A673 (cell line): ENCODE results near the gene SLC7A6. TPM values are rescaled to one million over a fixed set of nuclear protein-coding genes. Genes with fewer than 3 reads are reported as not detected.

Experiments used
- BruUV-seq: library from RNA; stranded (reverse); fragments of 400-500 nt; replicated peaks from 2 replicates; lab custom pipeline; 2021; lab: Mats Ljungman, UMichigan
- CTCF ChIA-PET: fragments of 300-600 bp; sonication (Branson Sonifier 250); formaldehyde crosslinking; loops from one replicate; lab custom pipeline; 2022; ENCODE audit warnings: antibody characterized with exemption; lab: Charles Lee
- POLR2A ChIA-PET: fragments of 300-600 bp; sonication (Branson Sonifier 250); formaldehyde crosslinking; loops from one replicate; lab custom pipeline; 2022; ENCODE audit warnings: antibody characterized with exemption; ENCODE audit not compliant: low non-redundant PET; lab: Charles Lee
- DNase-seq: peaks from one replicate; pipeline ENCODE4 v3.0.0-alpha.2; 2015; ENCODE audit warnings: low spot score
- H3K27ac ChIP-seq: fragments of 200-600 bp; sonication (generic); 2 replicates; pipeline ENCODE4 v1.5.1; 2016; ENCODE audit warnings: mixed run types, low read depth, mild to moderate bottlenecking, mixed read lengths, antibody characterized with exemption, low read length; ENCODE audit not compliant: poor library complexity, severe bottlenecking
- H3K27me3 ChIP-seq: fragments of 200-600 bp; sonication (generic); replicated peaks from 2 replicates; pipeline ENCODE4 v1.6.1; 2017; ENCODE audit warnings: mixed run types, low read depth, mild to moderate bottlenecking, mixed read lengths, antibody characterized with exemption, low read length; ENCODE audit not compliant: insufficient read depth, poor library complexity
- H3K36me3 ChIP-seq: fragments of 200-600 bp; sonication (generic); 2 replicates; pipeline ENCODE4 v1.6.1; 2016; ENCODE audit warnings: mixed run types, mild to moderate bottlenecking, mixed read lengths, antibody characterized with exemption, low read length; ENCODE audit not compliant: insufficient read depth, poor library complexity, severe bottlenecking
- H3K4me1 ChIP-seq: fragments of 200-600 bp; sonication (generic); 2 replicates; pipeline ENCODE4 v1.6.1; 2017; ENCODE audit warnings: mixed run types, mild to moderate bottlenecking, mixed read lengths, antibody characterized with exemption, low read length; ENCODE audit not compliant: insufficient read depth, poor library complexity, severe bottlenecking
- H3K4me3 ChIP-seq: fragments of 200-600 bp; sonication (generic); 2 replicates; pipeline ENCODE4 v1.5.1; 2016; ENCODE audit warnings: low read depth, mixed run types, mild to moderate bottlenecking, mixed read lengths, low read length; ENCODE audit not compliant: poor library complexity, severe bottlenecking
- H3K9me3 ChIP-seq: fragments of 200-600 bp; sonication (generic); 2 replicates; pipeline ENCODE4 v1.6.1; 2016; ENCODE audit warnings: mixed run types, low read depth, mild to moderate bottlenecking, mixed read lengths, antibody characterized with exemption, low read length; ENCODE audit not compliant: poor library complexity, severe bottlenecking
- CTCF ChIP-seq: fragments of 300-800, 200-600 bp; sonication (generic); conservative IDR thresholded peaks from 2 replicates; pipeline ENCODE4 v1.5.1; 2017; ENCODE audit warnings: low read depth, mild to moderate bottlenecking, antibody characterized with exemption, low read length, moderate library complexity, mixed read lengths
- EZH2 ChIP-seq: fragments of 200-600 bp; sonication (generic); IDR thresholded peaks from 2 replicates; pipeline ENCODE4 v1.6.1; 2017; ENCODE audit warnings: borderline replicate concordance, low read depth, mild to moderate bottlenecking, mixed read lengths, antibody characterized with exemption, low read length; ENCODE audit not compliant: poor library complexity, severe bottlenecking
- intact Hi-C: fragments of 100-400 bp; cut with micrococcal nuclease; formaldehyde crosslinking; loops from one replicate; pipeline ENCODE4 v1.10.0; 2022; ENCODE audit not compliant: unreplicated experiment
- total RNA-seq: library from RNA; stranded (reverse); gene quantifications from 2 replicates; pipeline ENCODE4 v1.2.3, GENCODE V29; 2021

SLC7A6 gene
- total RNA-seq, 1 experiment from 2014 or later, result 58.7 TPM

GRCh38 chr16:68232335-68232734, 32.0 kb upstream of the SLC7A6 start:
- Histone ChIP-seq H3K27ac (no peak overlapping the region), H3K4me3 (no peak overlapping the region), H3K27me3 (no peaks in the 10 kb centered on the region), H3K4me1 (peaks cover 6% of the 10 kb centered on the region), H3K36me3 (no peaks in the 10 kb centered on the region), H3K9me3 (no peaks in the 10 kb centered on the region)
- POLR2A ChIA-PET, result no interaction called here
- CTCF ChIA-PET, result no interaction called here
- no peak for DNase-seq
- BruUV-seq, result no TSS peak
- no peak for TF ChIP-seq CTCF
- intact Hi-C loops, result no loop called here

DNA sequence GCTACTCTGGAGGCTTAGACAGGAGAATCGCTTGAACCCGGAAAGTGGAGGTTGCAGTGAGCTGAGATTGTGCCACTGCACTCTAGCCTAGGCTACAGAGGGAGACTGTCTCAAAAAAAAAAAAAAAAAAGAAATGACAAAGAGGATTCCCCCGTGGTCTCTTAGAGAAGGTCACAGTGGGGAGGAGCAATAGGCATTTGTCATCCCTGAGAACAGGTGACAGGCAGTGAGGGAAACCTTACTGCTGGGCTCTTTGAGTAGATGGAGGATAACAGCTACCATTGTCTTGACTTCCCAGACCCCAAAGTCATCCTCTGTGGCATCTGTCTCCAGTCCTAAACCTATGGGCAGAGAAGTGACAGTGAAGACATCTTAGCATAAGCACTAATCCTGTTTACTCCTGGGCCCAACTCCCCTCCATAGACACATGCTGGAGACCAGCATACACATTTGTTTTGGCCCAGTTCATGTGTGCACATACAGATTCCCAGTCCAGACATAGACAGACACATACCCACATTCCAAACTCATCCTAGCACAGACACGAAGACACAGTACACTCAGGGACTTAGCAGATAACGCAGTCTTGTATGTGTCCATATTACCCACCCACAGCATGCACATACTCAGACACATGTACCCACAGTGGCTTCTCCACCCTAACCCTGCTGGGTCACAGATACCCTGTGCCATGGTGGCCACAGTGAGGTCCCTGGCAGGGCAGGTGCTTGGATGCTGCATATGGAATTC, 31.1 kb upstream of the SLC7A6 start:
- POLR2A ChIA-PET, result no interaction called here
- intact Hi-C loops, result no loop called here
- no TSS peak for BruUV-seq
- no peaks in the 10 kb centered on the region for H3K9me3 ChIP-seq
- no peak for DNase-seq
- no peak overlapping the region for H3K4me3 ChIP-seq
- no peak for TF ChIP-seq CTCF
- no peak for TF ChIP-seq EZH2
- CTCF ChIA-PET, result no interaction called here
- H3K27ac ChIP-seq, result no peak overlapping the region
- peaks cover 9% of the 10 kb centered on the region for H3K4me1 ChIP-seq
- no peaks in the 10 kb centered on the region for H3K27me3 ChIP-seq
- H3K36me3 ChIP-seq, result no peaks in the 10 kb centered on the region

DNA sequence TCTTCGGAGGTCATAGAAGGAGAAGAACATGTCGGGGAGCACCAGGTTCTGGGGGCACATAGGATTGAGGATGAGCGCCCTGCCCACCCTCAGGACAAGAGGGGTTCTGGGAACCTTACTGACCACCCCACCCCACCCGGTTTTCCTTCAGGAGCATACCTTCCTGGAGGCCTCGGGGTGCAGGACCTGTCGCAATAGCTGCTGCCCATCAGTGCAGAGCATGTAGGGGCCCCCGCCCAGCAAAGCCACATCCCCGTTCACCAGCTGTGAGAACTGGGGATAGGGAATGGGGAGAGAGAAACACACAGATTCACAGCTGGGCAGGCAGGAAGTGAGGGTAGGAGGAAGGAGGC, 30.5 kb upstream of the SLC7A6 start:
- DNase-seq, result no peak
- Histone ChIP-seq H3K9me3 (no peaks in the 10 kb centered on the region), H3K36me3 (no peaks in the 10 kb centered on the region), H3K27ac (no peak overlapping the region), H3K4me1 (peaks cover 9% of the 10 kb centered on the region), H3K27me3 (no peaks in the 10 kb centered on the region), H3K4me3 (no peak overlapping the region)
- TF ChIP-seq CTCF (no peak), EZH2 (no peak)
- CTCF ChIA-PET, result interaction anchor here (0.5 to 0.6 kb wide), 2 partner anchors 69 to 252 kb away, joined by 3 to 4 read pairs; no protein-coding TSS in a partner anchor
- intact Hi-C loops, result no loop called here
- POLR2A ChIA-PET, result no interaction called here
- no TSS peak for BruUV-seq
